T-helper 17 cell (primary cell): Measurements from ENCODE around the gene TEX53. TPM values are rescaled to one million over a fixed set of nuclear protein-coding genes. Genes with fewer than 3 reads are reported as not detected.

Experiments used
- ATAC-seq: fragments of 150-1000 bp; cut with Tn5 transposase; 2 replicates; pipeline ENCODE4 v1.10.0; 2021; ENCODE audit warnings: mild to moderate bottlenecking, moderate library complexity
- DNase-seq, 3 donors: peaks; one replicate each; pipeline versions ENCODE4 v3.0.0 to v3.0.0-alpha.2; 2020 to 2021
- H3K9me3 ChIP-seq: one replicate; pipeline ENCODE4 v1.7.0; 2013; ENCODE audit warnings: low read length, mild to moderate bottlenecking; ENCODE audit not compliant: control insufficient read depth, poor library complexity, severe bottlenecking
- H3K27ac Mint-ChIP-seq: one replicate; pipeline ENCODE4 v1.8.0; 2022; ENCODE audit warnings: mild to moderate bottlenecking, moderate library complexity, mixed read lengths
- H3K27me3 Mint-ChIP-seq: one replicate; pipeline ENCODE4 v1.8.0; 2022; ENCODE audit warnings: mixed read lengths
- H3K36me3 Mint-ChIP-seq: one replicate; pipeline ENCODE4 v1.8.0; 2022; ENCODE audit warnings: low read depth, mixed read lengths
- H3K4me1 Mint-ChIP-seq: one replicate; pipeline ENCODE4 v1.8.0; 2022; ENCODE audit warnings: mild to moderate bottlenecking, mixed read lengths
- H3K4me3 Mint-ChIP-seq: one replicate; pipeline ENCODE4 v1.8.0; 2022; ENCODE audit warnings: mild to moderate bottlenecking, moderate library complexity, mixed read lengths
- total RNA-seq, 4 donors: library from RNA in 2 of 4; stranded (reverse) in 2 of 4; gene quantifications; one replicate each; pipeline ENCODE4 v1.2.3 and lab custom pipeline; 2022 to 2026

Gene TEX53
- total RNA-seq, 2 donors from 2014 or later = not detected

GRCh38 chr9:114619191-114619761 lies 38.3 kb downstream of the TEX53 start:
- ATAC-seq (no peak), DNase-seq (no peak)
- H3K4me1 Mint-ChIP-seq = peaks cover 14% of the 10 kb centered on the region
- H3K4me3 Mint-ChIP-seq = no peak overlapping the region
- no peaks in the 10 kb centered on the region for H3K27me3 Mint-ChIP-seq
- H3K27ac Mint-ChIP-seq = peak overlapping the region; percentile 34
- no peaks in the 10 kb centered on the region for H3K9me3 ChIP-seq
- H3K36me3 Mint-ChIP-seq = peaks cover 8% of the 10 kb centered on the region

- no peaks in the 10 kb centered on the region for H3K27me3 Mint-ChIP-seq
- peak; percentile 56 for ATAC-seq
- no peaks in the 10 kb centered on the region for H3K9me3 ChIP-seq
- DNase-seq = no peak
- peaks cover 29% of the 10 kb centered on the region for H3K4me1 Mint-ChIP-seq
- peak overlapping the region; percentile 52 for H3K4me3 Mint-ChIP-seq
- H3K27ac Mint-ChIP-seq = peak overlapping the region; percentile 86
- H3K36me3 Mint-ChIP-seq = peaks cover 7% of the 10 kb centered on the region
Observed at GRCh38 chr9:114616684-114617520, 40.7 kb downstream of the TEX53 start.

GRCh38 chr9:114614373-114614772 lies 43.2 kb downstream of the TEX53 start:
- Mint-ChIP-seq H3K27ac (no peak overlapping the region), H3K27me3 (no peaks in the 10 kb centered on the region), H3K4me1 (peaks cover 33% of the 10 kb centered on the region), H3K4me3 (no peak overlapping the region), H3K36me3 (peaks cover 2% of the 10 kb centered on the region)
- no peaks in the 10 kb centered on the region for H3K9me3 ChIP-seq
- ATAC-seq (no peak), DNase-seq (no peak)

- Mint-ChIP-seq H3K4me1 (peaks cover 34% of the 10 kb centered on the region), H3K27me3 (no peaks in the 10 kb centered on the region), H3K36me3 (peaks cover 2% of the 10 kb centered on the region), H3K4me3 (no peak overlapping the region), H3K27ac (no peak overlapping the region)
- ATAC-seq (no peak), DNase-seq (no peak)
- no peaks in the 10 kb centered on the region for H3K9me3 ChIP-seq
Observed at GRCh38 chr9:114613919-114614318, 43.7 kb downstream of the TEX53 start.

- Mint-ChIP-seq H3K4me1 (peaks cover 34% of the 10 kb centered on the region), H3K36me3 (peaks cover 2% of the 10 kb centered on the region), H3K27ac (peak overlapping the region; percentile 91), H3K27me3 (no peaks in the 10 kb centered on the region), H3K4me3 (peak overlapping the region; percentile 91)
- ATAC-seq = no peak
- no peak for DNase-seq
- no peaks in the 10 kb centered on the region for H3K9me3 ChIP-seq
Observed at GRCh38 chr9:114613087-114613486, 44.5 kb downstream of the TEX53 start.

GRCh38 chr9:114612272-114612923 lies 45.2 kb downstream of the TEX53 start:
- H3K4me1 Mint-ChIP-seq = peaks cover 34% of the 10 kb centered on the region

GRCh38 chr9:114611516-114612271 lies 45.9 kb downstream of the TEX53 start:
- Mint-ChIP-seq H3K27me3 (no peaks in the 10 kb centered on the region), H3K36me3 (peaks cover 2% of the 10 kb centered on the region), H3K4me1 (peaks cover 31% of the 10 kb centered on the region), H3K27ac (peak overlapping the region; percentile 91), H3K4me3 (peak overlapping the region; percentile 91)
- ATAC-seq (peak; percentile 76), DNase-seq (peak in 1 of 3 donors; percentile 25)
- no peaks in the 10 kb centered on the region for H3K9me3 ChIP-seq

More at GRCh38 chr9:114612272-114612923, 45.2 kb downstream of the TEX53 start:
- Mint-ChIP-seq H3K27ac (peak overlapping the region; percentile 91), H3K27me3 (no peaks in the 10 kb centered on the region), H3K36me3 (peaks cover 2% of the 10 kb centered on the region), H3K4me3 (peak overlapping the region; percentile 91)
- no peaks in the 10 kb centered on the region for H3K9me3 ChIP-seq
- DNase-seq = no peak
- no peak for ATAC-seq

GRCh38 chr9:114608525-114608796 lies 49.1 kb downstream of the TEX53 start:
- ATAC-seq (no peak), DNase-seq (no peak)
- peak overlapping the region; percentile 29 for H3K27ac Mint-ChIP-seq
- H3K9me3 ChIP-seq = no peaks in the 10 kb centered on the region
- H3K4me3 Mint-ChIP-seq = peak overlapping the region; percentile 31
- H3K4me1 Mint-ChIP-seq = peaks cover 24% of the 10 kb centered on the region
- H3K36me3 Mint-ChIP-seq = peaks cover 2% of the 10 kb centered on the region
- no peaks in the 10 kb centered on the region for H3K27me3 Mint-ChIP-seq

GRCh38 chr9:114607671-114608524 lies 49.7 kb downstream of the TEX53 start:
- H3K9me3 ChIP-seq = no peaks in the 10 kb centered on the region
- H3K27ac Mint-ChIP-seq = peak overlapping the region; percentile 29
- H3K4me1 Mint-ChIP-seq = peaks cover 21% of the 10 kb centered on the region
- ATAC-seq = no peak
- peaks cover 2% of the 10 kb centered on the region for H3K36me3 Mint-ChIP-seq
- no peaks in the 10 kb centered on the region for H3K27me3 Mint-ChIP-seq
- no peak for DNase-seq
- H3K4me3 Mint-ChIP-seq = peak overlapping the region; percentile 31

- Mint-ChIP-seq H3K4me1 (peaks cover 10% of the 10 kb centered on the region), H3K4me3 (no peak overlapping the region), H3K36me3 (peaks cover 2% of the 10 kb centered on the region), H3K27me3 (no peaks in the 10 kb centered on the region), H3K27ac (no peak overlapping the region)
- no peak for DNase-seq
- ATAC-seq = no peak
- H3K9me3 ChIP-seq = no peaks in the 10 kb centered on the region
Observed at GRCh38 chr9:114606597-114607207, 50.9 kb downstream of the TEX53 start.
